ENCODE measurements around the gene RPUSD4.

Gene RPUSD4

GRCh38 chr11:126154691-126155090 is 56.8 kb downstream of the RPUSD4 start:
- DNase-seq, result no peak

GRCh38 chr11:126153972-126154371 is 57.5 kb downstream of the RPUSD4 start:
- no peak for DNase-seq

GRCh38 chr11:126153006-126153405 is 58.4 kb downstream of the RPUSD4 start:
- no peak for DNase-seq

- no peak for DNase-seq
Observed at GRCh38 chr11:126152586-126152985, 58.9 kb downstream of the RPUSD4 start.

GRCh38 chr11:126152152-126152551 is 59.3 kb downstream of the RPUSD4 start:
- no peak for DNase-seq

Measured in KG1 (cell line).